DND-41 (cell line): Measurements from ENCODE around the gene VGLL2.
A peak's percentile ranks its signal among the peaks of the same experiment; 100 is the strongest.

Experiments used
- ATAC-seq: fragments of 200-7000 bp; cut with Tn5 transposase; 3 replicates; pipeline ENCODE4 v1.9.1; 2021; ENCODE audit warnings: low read depth; ENCODE audit not compliant: insufficient read depth
- DNase-seq: peaks from one replicate; pipeline ENCODE4 v3.0.0-alpha.2; 2020
- H2AFZ ChIP-seq: 2 replicates; pipeline ENCODE4 v1.6.0; 2012; ENCODE audit warnings: low read depth, low read length
- H3K27ac ChIP-seq: 2 replicates; pipeline ENCODE4 v1.5.1; 2012; ENCODE audit warnings: low read length, inconsistent platforms
- H3K27me3 ChIP-seq: fragments of 200-600 bp; sonication (generic); 2 replicates; pipeline ENCODE4 v1.6.0; 2012; ENCODE audit warnings: low read length, mild to moderate bottlenecking, inconsistent platforms; ENCODE audit not compliant: insufficient read depth, poor library complexity
- H3K36me3 ChIP-seq: 2 replicates; pipeline ENCODE4 v1.5.1; 2012; ENCODE audit warnings: low read length, inconsistent platforms; ENCODE audit not compliant: insufficient read depth
- H3K4me1 ChIP-seq: 2 replicates; pipeline ENCODE4 v1.5.1; 2012; ENCODE audit warnings: mild to moderate bottlenecking, low read length; ENCODE audit not compliant: insufficient read depth
- H3K4me2 ChIP-seq: 2 replicates; pipeline ENCODE4 v1.6.0; 2012; ENCODE audit warnings: mild to moderate bottlenecking, moderate library complexity, low read length, inconsistent platforms; ENCODE audit not compliant: insufficient read depth
- H3K4me3 ChIP-seq, 2 experiments: fragments of 200-600 bp in 1 of 2; shearing (Covaris generic) in 1 of 2; 2 replicates each; pipeline ENCODE4 v1.5.1; 2012 to 2016; ENCODE audit warnings: inconsistent platforms in 2 of 2, low read length in 2 of 2, mild to moderate bottlenecking in 2 of 2, low read depth in 1 of 2, moderate library complexity in 1 of 2
- H3K79me2 ChIP-seq: 2 replicates; pipeline ENCODE4 v1.6.0; 2012; ENCODE audit warnings: low read length, inconsistent platforms; ENCODE audit not compliant: insufficient read depth
- H3K9ac ChIP-seq: 2 replicates; pipeline ENCODE4 v1.6.0; 2012; ENCODE audit warnings: low read depth, mild to moderate bottlenecking, inconsistent platforms, low read length, moderate library complexity
- H3K9me3 ChIP-seq: 2 replicates; pipeline ENCODE4 v1.5.1; 2012; ENCODE audit warnings: low read length, moderate library complexity, mild to moderate bottlenecking, inconsistent platforms; ENCODE audit not compliant: insufficient read depth, severe bottlenecking
- H4K20me1 ChIP-seq: 2 replicates; pipeline ENCODE4 v1.6.0; 2012; ENCODE audit warnings: low read length; ENCODE audit not compliant: insufficient read depth
- EZH2 ChIP-seq: IDR thresholded peaks from 3 replicates; pipeline ENCODE4 v1.6.1; 2012; ENCODE audit warnings: borderline replicate concordance, low read depth, mild to moderate bottlenecking, moderate library complexity, low read length, inconsistent platforms; ENCODE audit not compliant: severe bottlenecking
- TF ChIP-seq, protein P1 (sequence below): IDR thresholded peaks from 2 replicates; pipeline ENCODE4 v1.5.1; 2012; ENCODE audit warnings: borderline replicate concordance, low read length, moderate library complexity, mild to moderate bottlenecking; ENCODE audit not compliant: poor library complexity, severe bottlenecking; ENCODE audit errors: extremely low read depth

VGLL2 gene

DNA sequence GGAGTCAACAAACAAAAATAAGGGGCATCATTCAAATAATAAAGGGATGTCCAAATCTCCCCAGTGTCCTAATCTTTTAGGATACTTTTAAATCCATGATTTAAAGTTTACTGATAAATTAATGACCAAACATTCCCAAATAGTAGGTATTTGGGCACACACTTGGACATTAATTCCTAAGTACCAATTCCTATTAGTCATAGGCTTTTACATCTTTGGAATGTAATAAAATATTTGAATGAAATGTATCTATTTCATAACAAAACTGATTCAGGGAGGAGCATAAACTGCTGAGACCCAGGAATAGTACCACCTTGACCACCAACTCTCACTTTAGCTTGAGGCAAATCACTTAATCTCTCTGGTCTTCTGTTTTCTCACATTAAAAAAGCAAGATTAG, 44.3 kb downstream of the VGLL2 start:
- ATAC-seq (no peak), DNase-seq (no peak)
- no peak overlapping the region for H3K27ac ChIP-seq
- H3K4me1 ChIP-seq, result no peaks in the 10 kb centered on the region
- no peak overlapping the region for H3K4me2 ChIP-seq
- no peaks in the 10 kb centered on the region for H3K79me2 ChIP-seq
- TF ChIP-seq EZH2, result no peak
- TF ChIP-seq, protein P1, sequence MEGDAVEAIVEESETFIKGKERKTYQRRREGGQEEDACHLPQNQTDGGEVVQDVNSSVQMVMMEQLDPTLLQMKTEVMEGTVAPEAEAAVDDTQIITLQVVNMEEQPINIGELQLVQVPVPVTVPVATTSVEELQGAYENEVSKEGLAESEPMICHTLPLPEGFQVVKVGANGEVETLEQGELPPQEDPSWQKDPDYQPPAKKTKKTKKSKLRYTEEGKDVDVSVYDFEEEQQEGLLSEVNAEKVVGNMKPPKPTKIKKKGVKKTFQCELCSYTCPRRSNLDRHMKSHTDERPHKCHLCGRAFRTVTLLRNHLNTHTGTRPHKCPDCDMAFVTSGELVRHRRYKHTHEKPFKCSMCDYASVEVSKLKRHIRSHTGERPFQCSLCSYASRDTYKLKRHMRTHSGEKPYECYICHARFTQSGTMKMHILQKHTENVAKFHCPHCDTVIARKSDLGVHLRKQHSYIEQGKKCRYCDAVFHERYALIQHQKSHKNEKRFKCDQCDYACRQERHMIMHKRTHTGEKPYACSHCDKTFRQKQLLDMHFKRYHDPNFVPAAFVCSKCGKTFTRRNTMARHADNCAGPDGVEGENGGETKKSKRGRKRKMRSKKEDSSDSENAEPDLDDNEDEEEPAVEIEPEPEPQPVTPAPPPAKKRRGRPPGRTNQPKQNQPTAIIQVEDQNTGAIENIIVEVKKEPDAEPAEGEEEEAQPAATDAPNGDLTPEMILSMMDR, result no peak
- H3K27me3 ChIP-seq, result peaks cover 2% of the 10 kb centered on the region
- no peaks in the 10 kb centered on the region for H4K20me1 ChIP-seq
- H3K9me3 ChIP-seq, result no peaks in the 10 kb centered on the region
- no peak overlapping the region for H3K9ac ChIP-seq
- H3K4me3 ChIP-seq, result no peak overlapping the region
- no peaks in the 10 kb centered on the region for H3K36me3 ChIP-seq
- H2AFZ ChIP-seq, result no peak overlapping the region

DNA sequence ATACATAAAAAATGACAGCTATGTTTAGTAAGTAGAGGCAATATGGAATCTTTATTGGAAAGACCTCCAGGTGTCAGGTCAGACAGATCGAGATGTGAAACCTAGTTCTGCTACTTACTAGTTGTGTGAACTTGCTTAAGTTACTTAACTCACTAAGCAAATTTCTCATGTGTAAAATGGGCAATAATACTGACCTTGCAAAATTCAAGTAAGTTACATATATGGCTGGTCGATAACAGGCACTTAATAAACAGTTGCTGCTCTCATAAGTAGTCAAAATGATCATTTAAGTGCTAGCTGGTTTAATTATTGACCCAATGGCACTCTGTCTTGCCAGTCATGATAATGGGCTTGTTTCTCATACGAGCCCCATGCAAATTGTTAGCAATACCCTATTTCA, 46.0 kb downstream of the VGLL2 start:
- Histone ChIP-seq H3K4me1 (no peaks in the 10 kb centered on the region), H3K4me2 (no peak overlapping the region), H3K9me3 (no peaks in the 10 kb centered on the region), H3K27ac (no peak overlapping the region), H2AFZ (no peak overlapping the region), H3K36me3 (no peaks in the 10 kb centered on the region), H3K79me2 (no peaks in the 10 kb centered on the region), H3K27me3 (peaks cover 2% of the 10 kb centered on the region), H4K20me1 (no peaks in the 10 kb centered on the region), H3K9ac (no peak overlapping the region), H3K4me3 (no peak overlapping the region)
- DNase-seq (no peak), ATAC-seq (no peak)
- no peak for TF ChIP-seq EZH2
- TF ChIP-seq, protein P1, result no peak

DNA sequence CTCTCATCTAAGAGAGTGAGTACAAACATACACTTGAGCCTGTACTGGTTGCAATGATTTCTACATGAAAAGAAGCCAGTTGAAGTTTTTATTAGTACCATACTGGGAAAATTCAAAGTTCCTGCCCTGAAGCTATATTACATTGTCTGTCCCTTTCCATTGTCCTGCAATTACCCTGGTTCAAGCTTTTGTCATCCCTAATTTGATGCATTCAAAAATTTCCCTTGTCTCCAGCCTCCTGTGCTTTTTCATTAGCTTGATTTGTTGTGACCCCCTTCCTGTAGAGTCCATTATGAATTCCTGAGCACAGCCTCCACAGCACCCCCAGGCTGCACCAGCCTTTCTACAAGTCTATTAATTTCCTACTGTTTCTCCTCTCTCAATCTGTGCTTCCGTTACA, 46.4 kb downstream of the VGLL2 start:
- no peak overlapping the region for H2AFZ ChIP-seq
- no peak overlapping the region for H3K9ac ChIP-seq
- DNase-seq (no peak), ATAC-seq (no peak)
- no peak overlapping the region for H3K27ac ChIP-seq
- H3K9me3 ChIP-seq, result no peaks in the 10 kb centered on the region
- no peak for TF ChIP-seq EZH2
- TF ChIP-seq, protein P1, result no peak
- H3K79me2 ChIP-seq, result no peaks in the 10 kb centered on the region
- H4K20me1 ChIP-seq, result no peaks in the 10 kb centered on the region
- H3K27me3 ChIP-seq, result peaks cover 2% of the 10 kb centered on the region
- no peak overlapping the region for H3K4me3 ChIP-seq
- H3K36me3 ChIP-seq, result no peaks in the 10 kb centered on the region
- no peak overlapping the region for H3K4me2 ChIP-seq
- H3K4me1 ChIP-seq, result no peaks in the 10 kb centered on the region

DNA sequence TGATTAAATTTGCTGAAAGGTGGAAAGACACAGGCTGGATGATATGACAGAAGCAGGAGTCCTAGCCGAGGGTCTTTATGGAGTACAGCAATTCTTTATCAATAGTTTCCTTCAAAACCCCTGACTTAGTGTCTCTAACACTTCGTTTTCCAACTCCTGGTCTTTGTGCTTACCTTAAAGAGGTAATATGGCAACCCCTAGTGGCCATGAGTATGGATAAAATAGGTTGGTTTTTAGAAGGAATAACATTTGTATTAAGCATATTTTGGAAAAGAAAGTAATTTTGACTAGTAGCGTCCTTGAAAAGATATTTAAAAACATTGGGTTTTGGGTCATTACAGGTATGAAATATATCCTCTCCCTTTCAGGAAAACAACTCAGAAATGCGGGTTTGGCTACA, 51.9 kb downstream of the VGLL2 start:
- TF ChIP-seq EZH2, result no peak
- TF ChIP-seq, protein P1, result peak; percentile 23
- H3K36me3 ChIP-seq, result no peaks in the 10 kb centered on the region
- no peaks in the 10 kb centered on the region for H3K9me3 ChIP-seq
- no peaks in the 10 kb centered on the region for H3K79me2 ChIP-seq
- no peak for DNase-seq
- H3K4me1 ChIP-seq, result no peaks in the 10 kb centered on the region
- no peak overlapping the region for H3K4me3 ChIP-seq
- no peak overlapping the region for H2AFZ ChIP-seq
- H3K27ac ChIP-seq, result no peak overlapping the region
- no peak for ATAC-seq
- no peak overlapping the region for H3K4me2 ChIP-seq
- no peak overlapping the region for H3K9ac ChIP-seq
- peaks cover 2% of the 10 kb centered on the region for H3K27me3 ChIP-seq
- H4K20me1 ChIP-seq, result no peaks in the 10 kb centered on the region
